HepG2 (cell line): ENCODE data around the gene PACS1. TPM values are rescaled to one million over a fixed set of nuclear protein-coding genes. Genes with fewer than 3 reads are reported as not detected.

ENCODE experiments used
- BRD4 ChIP-seq: sonication (generic); formaldehyde crosslinking; IDR thresholded peaks from 2 replicates; pipeline ENCODE4 v1.4.0; 2020; ENCODE audit warnings: missing genetic modification reagents
- CBX5 ChIP-seq: sonication (generic); formaldehyde crosslinking; IDR thresholded peaks from 2 replicates; pipeline ENCODE4 v1.4.0; 2020; ENCODE audit warnings: missing genetic modification reagents, borderline replicate concordance
- E2F5 ChIP-seq: sonication (generic); formaldehyde crosslinking; conservative IDR thresholded peaks from 2 replicates; pipeline ENCODE4 v1.4.0; 2020; ENCODE audit warnings: missing genetic modification reagents
- MBD4 ChIP-seq: IDR thresholded peaks from 2 replicates; pipeline ENCODE4 v1.6.1; 2012; ENCODE audit warnings: low read length, inconsistent platforms, borderline replicate concordance
- RFXAP ChIP-seq: sonication (generic); formaldehyde crosslinking; IDR thresholded peaks from 2 replicates; pipeline ENCODE4 v1.4.0; 2020; ENCODE audit warnings: missing genetic modification reagents, borderline replicate concordance
- SMC3 ChIP-seq: IDR thresholded peaks from 2 replicates; pipeline ENCODE4 v1.6.1; 2011; ENCODE audit warnings: low read length, improper control_type of control experiment
- UBTF ChIP-seq: sonication (generic); formaldehyde crosslinking; IDR thresholded peaks from 2 replicates; pipeline ENCODE4 v1.4.0; 2020; ENCODE audit warnings: mild to moderate bottlenecking, missing genetic modification reagents
- ZFY ChIP-seq: sonication (generic); formaldehyde crosslinking; IDR thresholded peaks from 2 replicates; pipeline ENCODE4 v1.4.0; 2020; ENCODE audit warnings: missing genetic modification reagents
- ZHX2 ChIP-seq, 2 experiments: sonication (generic) in 1 of 2; formaldehyde crosslinking in 1 of 2; IDR thresholded peaks; 2 replicates each; pipeline versions ENCODE4 v1.6.1 to v1.9.0; 2014 to 2022; ENCODE audit warnings: antibody characterized with exemption in 1 of 2, borderline replicate concordance in 1 of 2, inconsistent platforms in 1 of 2, low read depth in 1 of 2, missing genetic modification reagents in 1 of 2
- ZNF263 ChIP-seq: sonication (generic); formaldehyde crosslinking; IDR thresholded peaks from 2 replicates; pipeline ENCODE4 v1.4.0; 2020; ENCODE audit warnings: missing genetic modification reagents
- ZNF451 ChIP-seq: sonication (generic); formaldehyde crosslinking; IDR thresholded peaks from 2 replicates; pipeline ENCODE4 v1.5.0; 2020; ENCODE audit warnings: mild to moderate bottlenecking, missing genetic modification reagents
- ZNF687 ChIP-seq: sonication (generic); formaldehyde crosslinking; IDR thresholded peaks from 2 replicates; pipeline ENCODE4 v1.5.1; 2020; ENCODE audit warnings: mild to moderate bottlenecking, missing genetic modification reagents, moderate library complexity
- ZNF781 ChIP-seq: sonication (generic); formaldehyde crosslinking; IDR thresholded peaks from 2 replicates; pipeline ENCODE4 v1.5.1; 2020; ENCODE audit warnings: borderline replicate concordance, mild to moderate bottlenecking, missing genetic modification reagents; ENCODE audit errors: not compliant biosample characterization
- polyA plus RNA-seq, 8 experiments: library from polyadenylated mRNA; depleted of rRNA in 3 of 8; stranded (reverse) in 7 of 8; unstranded in 1 of 8; fragments of >200 nt; fragmentation: Illumina TruSeq in 4 of 8; extraction: Trizol in 4 of 8; gene quantifications; 2 replicates each; pipeline versions ENCODE4 v1.2.1 to v1.2.3, GENCODE V29; 2011 to 2016; ENCODE audit warnings: low read depth in 4 of 8, missing spikeins in 1 of 8, mixed read lengths in 1 of 8; ENCODE audit not compliant: insufficient read depth in 1 of 8
- total RNA-seq, 5 experiments: library from RNA; depleted of rRNA; stranded (reverse); fragments of >200 nt; fragmentation: Illumina TruSeq; extraction: Trizol; gene quantifications; 2 replicates each; pipeline ENCODE4 v1.2.3, GENCODE V29; 2016; ENCODE audit warnings: low read depth in 1 of 5

The PACS1 gene
- total and polyA plus RNA-seq, 2 of the 13 experiments (the other 11 are each of a cell fraction or from before 2014, with no cell fraction given), result 7.6 to 8.6 TPM

DNA sequence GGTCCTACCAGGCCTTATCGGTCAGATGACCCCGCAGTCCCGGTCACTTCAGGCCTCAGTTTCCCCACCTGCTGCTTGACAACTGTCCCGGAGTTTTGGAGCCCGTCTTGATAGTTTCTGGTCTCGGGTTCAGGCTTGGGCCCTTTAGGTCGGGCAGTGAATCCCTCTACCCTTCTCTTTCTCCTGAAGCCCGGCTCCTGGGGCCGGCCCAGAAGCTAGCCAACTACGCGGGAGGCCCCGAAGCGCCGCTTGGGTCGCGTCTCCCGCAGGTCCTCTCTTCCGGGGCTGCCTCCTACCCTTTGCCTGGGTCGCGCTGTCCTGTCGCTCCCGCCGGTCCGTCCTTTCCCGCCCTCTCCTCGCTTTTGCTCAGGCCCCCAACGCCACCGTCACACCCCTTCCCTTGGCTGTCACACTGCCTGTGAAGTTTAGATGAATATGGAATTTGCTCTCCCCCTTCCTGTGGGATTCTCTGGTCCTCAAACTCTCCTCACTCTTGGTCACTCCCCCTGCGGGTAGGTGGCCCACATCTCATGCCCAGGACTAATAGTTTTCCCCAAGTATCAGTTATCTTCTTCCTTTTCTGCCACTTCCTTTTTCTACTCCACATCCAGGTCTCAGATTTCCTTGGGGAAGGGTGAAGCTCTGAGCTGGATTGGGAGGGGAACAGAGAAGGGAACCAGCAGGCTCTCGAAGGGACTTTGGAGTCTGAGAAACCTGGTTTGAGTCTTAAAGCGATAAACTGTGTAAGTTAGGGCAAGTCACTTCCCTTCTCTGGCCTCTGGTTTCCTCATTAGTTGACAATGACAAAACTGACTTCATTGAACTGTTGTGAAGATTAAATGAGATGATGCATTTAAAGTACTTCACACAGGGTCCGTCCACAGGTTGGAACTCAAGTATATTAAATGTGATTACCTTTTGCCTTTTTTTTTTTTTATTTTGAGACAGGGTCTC is 199.2 kb downstream of the PACS1 start (continued):
- TF ChIP-seq ZHX2 (IDR thresholded peaks at IDR 0.05; ENCODE audit: low read depth) (no peak), ZHX2 (CRISPR knock-in tag; IDR thresholded peaks at IDR 0.05; ENCODE audit: borderline replicate concordance) (no peak), ZNF687 (CRISPR knock-in tag) (peak; percentile 36; the same call in 1 of the 2 replicates), ZNF263 (CRISPR knock-in tag) (peak; percentile 22; the same call in 1 of the 2 replicates), BRD4 (CRISPR knock-in tag) (0 out of 2 replicates have a peak, but pooled peaks have one; percentile 54), SMC3 (0 out of 2 replicates have a peak, but pooled peaks have one; percentile 11), ZFY (CRISPR knock-in tag) (peak; percentile 6; the same call in 1 of the 2 replicates), CBX5 (CRISPR knock-in tag) (no peak), UBTF (CRISPR knock-in tag) (0 out of 2 replicates have a peak, but pooled peaks have one; percentile 20), RFXAP (0 out of 2 replicates have a peak, but pooled peaks have one; percentile 50), ZNF781 (CRISPR knock-in tag) (no peak), ZNF451 (no peak), E2F5 (no peak), MBD4 (no peak)
